ENCODE measurements around the gene LRRC27. TPM values are rescaled to one million over a fixed set of nuclear protein-coding genes. Genes with fewer than 3 reads are reported as not detected.

The LRRC27 gene
- total and polyA plus RNA-seq, 7 donors: 1.4 to 15.5 (median 6.2) TPM

GRCh38 chr10:132324186-132324585, 7.8 kb upstream of the LRRC27 start:
- Histone ChIP-seq H3K27me3 (no peaks in the 10 kb centered on the region), H3K36me3 (no peaks in the 10 kb centered on the region), H3K9me3 (no peaks in the 10 kb centered on the region), H3K4me1 (peaks cover 0 to 6% (median 6%) of the 10 kb centered on the region in 4 donors), H3K27ac (no peak overlapping the region), H3K4me3 (no peak overlapping the region)
- peak; percentile 34 for DNase-seq
- intact Hi-C loops (cut with DNase I): no loop called here
- no peak for TF ChIP-seq POLR2AphosphoS5 (IDR thresholded peaks at IDR 0.05)
- no peak for TF ChIP-seq POLR2A (IDR thresholded peaks at IDR 0.05)
- TF ChIP-seq, protein P1, sequence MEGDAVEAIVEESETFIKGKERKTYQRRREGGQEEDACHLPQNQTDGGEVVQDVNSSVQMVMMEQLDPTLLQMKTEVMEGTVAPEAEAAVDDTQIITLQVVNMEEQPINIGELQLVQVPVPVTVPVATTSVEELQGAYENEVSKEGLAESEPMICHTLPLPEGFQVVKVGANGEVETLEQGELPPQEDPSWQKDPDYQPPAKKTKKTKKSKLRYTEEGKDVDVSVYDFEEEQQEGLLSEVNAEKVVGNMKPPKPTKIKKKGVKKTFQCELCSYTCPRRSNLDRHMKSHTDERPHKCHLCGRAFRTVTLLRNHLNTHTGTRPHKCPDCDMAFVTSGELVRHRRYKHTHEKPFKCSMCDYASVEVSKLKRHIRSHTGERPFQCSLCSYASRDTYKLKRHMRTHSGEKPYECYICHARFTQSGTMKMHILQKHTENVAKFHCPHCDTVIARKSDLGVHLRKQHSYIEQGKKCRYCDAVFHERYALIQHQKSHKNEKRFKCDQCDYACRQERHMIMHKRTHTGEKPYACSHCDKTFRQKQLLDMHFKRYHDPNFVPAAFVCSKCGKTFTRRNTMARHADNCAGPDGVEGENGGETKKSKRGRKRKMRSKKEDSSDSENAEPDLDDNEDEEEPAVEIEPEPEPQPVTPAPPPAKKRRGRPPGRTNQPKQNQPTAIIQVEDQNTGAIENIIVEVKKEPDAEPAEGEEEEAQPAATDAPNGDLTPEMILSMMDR (IDR thresholded peaks at IDR 0.05): no peak
- no peak for TF ChIP-seq EP300 (IDR thresholded peaks at IDR 0.05)
- 81 to 93% methylated on average over 1 of the region's 1 CpG for WGBS, 2 donors

DNA sequence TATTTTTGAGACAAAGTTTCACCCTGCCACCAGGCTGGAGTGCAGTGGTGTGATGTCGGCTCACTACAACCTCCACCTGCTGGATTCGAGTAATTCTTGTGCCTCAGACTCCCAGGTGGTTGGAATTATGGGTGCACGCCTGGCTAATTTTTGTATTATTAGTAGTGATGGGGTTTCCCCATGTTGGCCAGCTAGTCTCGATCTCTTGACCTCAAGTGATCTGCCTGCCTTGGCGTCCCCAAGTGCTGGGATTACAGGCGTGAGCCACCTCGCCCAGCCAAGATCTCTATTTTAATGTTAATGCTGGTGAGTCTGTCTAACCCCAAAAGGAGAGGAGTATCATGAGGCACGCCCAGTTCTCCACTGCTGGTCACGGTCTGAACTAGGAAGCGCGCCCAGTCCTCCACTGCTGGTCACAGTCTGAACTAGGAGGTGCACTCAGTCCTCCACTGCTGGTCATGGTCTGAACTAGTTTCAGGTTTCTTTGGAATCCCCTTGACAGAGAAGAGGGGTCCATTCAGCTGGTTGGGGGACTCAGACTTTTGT, 5.6 kb upstream of the LRRC27 start:
- TF ChIP-seq EP300 (IDR thresholded peaks at IDR 0.05) (no peak), POLR2A (IDR thresholded peaks at IDR 0.05) (no peak), POLR2AphosphoS5 (IDR thresholded peaks at IDR 0.05) (no peak)
- TF ChIP-seq, protein P1 (IDR thresholded peaks at IDR 0.05): no peak
- no peak overlapping the region for H3K27ac ChIP-seq
- no peaks in the 10 kb centered on the region for H3K9me3 ChIP-seq
- peaks cover 0 to 28% (median 23%) of the 10 kb centered on the region in 4 donors for H3K4me1 ChIP-seq
- DNase-seq: peak; percentile 35
- intact Hi-C loops (cut with DNase I): no loop called here
- H3K4me3 ChIP-seq: no peak overlapping the region
- no peaks in the 10 kb centered on the region for H3K36me3 ChIP-seq
- 86 to 88% methylated on average over 11 of the region's 11 CpGs for WGBS, 2 donors
- H3K27me3 ChIP-seq: no peaks in the 10 kb centered on the region

- H3K27me3 ChIP-seq: no peaks in the 10 kb centered on the region
- H3K4me1 ChIP-seq: peaks cover 0 to 29% (median 23%) of the 10 kb centered on the region in 4 donors
- H3K27ac ChIP-seq: no peak overlapping the region
- 80 to 88% methylated on average over 4 of the region's 4 CpGs for WGBS, 2 donors
- no peak overlapping the region for H3K4me3 ChIP-seq
- DNase-seq: peak; percentile 21
- no peaks in the 10 kb centered on the region for H3K9me3 ChIP-seq
- TF ChIP-seq, protein P1 (IDR thresholded peaks at IDR 0.05): no peak
- TF ChIP-seq POLR2AphosphoS5 (IDR thresholded peaks at IDR 0.05) (no peak), EP300 (IDR thresholded peaks at IDR 0.05) (no peak), POLR2A (IDR thresholded peaks at IDR 0.05) (no peak)
- intact Hi-C loops (cut with DNase I): no loop called here
- H3K36me3 ChIP-seq: no peaks in the 10 kb centered on the region
Observed at GRCh38 chr10:132326925-132327324, 5.1 kb upstream of the LRRC27 start.

DNA sequence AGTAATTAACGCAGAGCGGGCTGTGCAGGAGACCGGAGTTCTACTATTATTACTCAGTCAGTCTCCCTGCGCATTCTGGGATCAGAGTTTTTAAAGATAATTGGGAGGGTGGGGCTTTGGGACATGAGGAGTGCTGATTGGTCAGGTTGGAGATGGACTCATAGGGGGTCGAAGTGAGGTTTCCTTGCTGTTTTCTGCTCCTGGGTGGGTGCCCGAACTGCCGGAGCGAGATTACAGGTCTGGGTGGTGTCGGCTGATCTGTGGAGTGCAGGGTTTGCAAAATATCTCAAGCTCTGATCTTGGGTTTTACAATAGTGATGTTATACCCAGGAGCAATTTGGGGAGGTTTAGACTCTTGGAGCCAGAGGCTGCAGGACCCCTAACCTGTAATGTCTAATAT, 3.9 kb upstream of the LRRC27 start:
- intact Hi-C loops (cut with DNase I): no loop called here
- Histone ChIP-seq H3K4me3 (no peak overlapping the region), H3K36me3 (no peaks in the 10 kb centered on the region), H3K9me3 (no peaks in the 10 kb centered on the region), H3K27ac (no peak overlapping the region), H3K4me1 (peaks cover 0 to 39% (median 32%) of the 10 kb centered on the region in 4 donors), H3K27me3 (no peaks in the 10 kb centered on the region)
- WGBS, 2 donors: 96 to 98% methylated on average over 9 of the region's 9 CpGs
- TF ChIP-seq, protein P1 (IDR thresholded peaks at IDR 0.05): no peak
- TF ChIP-seq POLR2AphosphoS5 (IDR thresholded peaks at IDR 0.05) (no peak), POLR2A (IDR thresholded peaks at IDR 0.05) (no peak), EP300 (IDR thresholded peaks at IDR 0.05) (no peak)
- DNase-seq: peak; percentile 14

GRCh38 chr10:132328738-132329137, 3.3 kb upstream of the LRRC27 start:
- Histone ChIP-seq H3K27me3 (no peaks in the 10 kb centered on the region), H3K4me1 (peaks cover 0 to 40% (median 33%) of the 10 kb centered on the region in 4 donors), H3K27ac (peak overlapping the region in 1 of 4 donors; percentile 7), H3K4me3 (no peak overlapping the region), H3K36me3 (peaks cover 0 to 2% (median 0%) of the 10 kb centered on the region in 4 donors), H3K9me3 (no peaks in the 10 kb centered on the region)
- 74 to 79% methylated on average over 8 of the region's 8 CpGs for WGBS, 2 donors
- no peak for TF ChIP-seq POLR2AphosphoS5 (IDR thresholded peaks at IDR 0.05)
- no peak for TF ChIP-seq POLR2A (IDR thresholded peaks at IDR 0.05)
- TF ChIP-seq, protein P1 (IDR thresholded peaks at IDR 0.05): no peak
- no peak for TF ChIP-seq EP300 (IDR thresholded peaks at IDR 0.05)
- DNase-seq: peak; percentile 58
- intact Hi-C loops (cut with DNase I): no loop called here
